HG03457 (cell line): ENCODE data around the gene SULT1A2.
"Not testable (repeated sequence)": the region's sequence is repeated elsewhere in the genome, so short reads cannot be mapped to it uniquely, and the experiment has no call there.

ENCODE experiments used
- ATAC-seq: cut with Tn5 transposase; IDR thresholded peaks from one replicate; pipeline ENCODE4 v1.9.1; 2021; ENCODE audit warnings: moderate number of reproducible peaks; ENCODE audit not compliant: unreplicated experiment

The SULT1A2 gene

GRCh38 chr16:28596840-28597691, at the start of gene SULT1A2:
SULT1A2 (minus strand) TSS chr16:28597050; CDS start chr16:28595930, 1,120 bp downstream.
- no peak for ATAC-seq

- not testable (repeated sequence) for ATAC-seq
Measured at GRCh38 chr16:28639959-28640358, 43.1 kb upstream of the SULT1A2 start.

GRCh38 chr16:28638359-28638758, 41.5 kb upstream of the SULT1A2 start:
- ATAC-seq, result not testable (repeated sequence)

- not testable (repeated sequence) for ATAC-seq
Measured at GRCh38 chr16:28637765-28638164, 40.9 kb upstream of the SULT1A2 start, which contains the start of gene NPIPB8. NPIPB8 (plus strand) TSS chr16:28638065; CDS start chr16:28638361, 296 bp downstream.

DNA sequence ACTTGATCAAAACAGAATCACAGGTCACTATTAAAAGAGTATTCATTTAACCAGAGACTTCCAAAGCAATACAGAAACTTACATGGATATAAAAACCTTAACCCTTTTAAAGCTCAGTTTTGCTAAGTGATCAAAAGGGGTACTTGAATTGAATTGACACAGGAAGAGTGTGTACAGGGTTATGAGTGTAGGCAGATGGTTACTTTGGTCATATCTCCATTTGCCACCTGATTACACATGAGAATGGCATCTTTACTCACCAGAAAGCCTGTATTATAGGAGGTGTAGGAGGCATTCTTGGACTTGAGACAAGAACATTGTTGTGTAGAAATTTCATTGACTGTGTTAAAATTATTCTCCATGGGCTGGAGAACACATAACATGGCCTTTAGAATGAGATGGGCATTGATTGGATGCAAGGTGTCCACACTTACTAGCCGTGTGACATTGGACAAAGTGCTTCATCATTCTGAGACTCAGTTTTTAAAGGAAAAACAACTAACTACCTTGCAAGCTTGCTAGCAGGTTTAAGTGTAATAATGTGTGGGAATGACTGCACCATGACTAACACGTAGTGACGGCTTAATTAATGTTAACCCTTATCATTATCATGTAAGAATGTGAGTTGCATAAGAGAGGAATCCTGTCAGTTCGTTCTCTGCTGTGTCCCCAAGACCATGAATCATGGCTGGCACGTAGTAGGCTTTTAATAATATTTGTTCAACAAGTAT, 39.4 kb upstream of the SULT1A2 start:
- not testable (repeated sequence) for ATAC-seq

DNA sequence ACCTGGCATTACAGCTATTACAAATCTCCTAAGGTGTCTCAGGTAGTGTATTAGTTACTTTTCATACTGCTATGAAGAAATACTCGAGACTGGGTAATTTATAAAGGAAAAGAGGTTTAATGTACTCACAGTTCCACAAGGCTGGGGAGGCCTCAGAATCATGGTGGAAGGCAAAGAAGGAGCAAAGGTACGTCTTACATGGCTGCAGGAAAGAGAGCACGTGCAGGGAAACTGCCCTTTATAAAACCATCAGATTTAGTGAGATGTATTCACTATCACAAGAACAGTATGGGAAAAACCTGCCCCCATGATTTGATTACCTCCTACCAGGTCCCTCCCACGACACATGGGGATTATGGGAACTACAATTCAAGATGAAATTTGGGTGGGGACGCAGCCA, 34.1 kb upstream of the SULT1A2 start:
- ATAC-seq, result not testable (repeated sequence)

DNA sequence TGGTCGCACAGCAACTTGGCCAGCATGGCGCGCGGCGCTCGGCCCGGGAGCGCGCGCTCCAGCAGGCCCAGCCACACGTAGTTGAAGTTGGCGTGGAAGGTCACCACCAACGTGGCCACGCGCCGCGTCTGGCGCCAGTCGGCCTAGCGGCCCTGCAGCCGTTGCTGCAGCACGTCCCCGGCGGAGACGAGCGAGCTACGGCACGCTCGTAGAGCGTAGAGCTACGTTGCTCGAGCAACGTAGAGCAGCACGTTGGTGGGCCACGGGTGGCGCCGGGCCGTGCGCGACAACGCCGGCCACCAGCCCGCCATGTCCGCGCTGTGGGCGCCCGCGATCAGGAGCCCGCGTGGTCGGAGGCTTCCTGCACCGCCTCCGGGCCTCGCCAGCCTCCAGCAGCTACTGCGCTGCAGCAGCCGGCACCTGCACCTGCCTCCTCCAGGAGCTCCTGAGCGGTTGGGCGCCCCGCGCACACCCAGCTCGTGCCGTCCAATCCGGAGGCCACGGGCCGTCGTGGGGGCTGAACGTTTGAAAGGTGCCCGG, 26.4 kb upstream of the SULT1A2 start:
- no peak for ATAC-seq

GRCh38 chr16:28622532-28623171, 25.8 kb upstream of the SULT1A2 start:
- not testable (repeated sequence) for ATAC-seq

- no peak for ATAC-seq
Measured at GRCh38 chr16:28621481-28622155, 24.8 kb upstream of the SULT1A2 start.

DNA sequence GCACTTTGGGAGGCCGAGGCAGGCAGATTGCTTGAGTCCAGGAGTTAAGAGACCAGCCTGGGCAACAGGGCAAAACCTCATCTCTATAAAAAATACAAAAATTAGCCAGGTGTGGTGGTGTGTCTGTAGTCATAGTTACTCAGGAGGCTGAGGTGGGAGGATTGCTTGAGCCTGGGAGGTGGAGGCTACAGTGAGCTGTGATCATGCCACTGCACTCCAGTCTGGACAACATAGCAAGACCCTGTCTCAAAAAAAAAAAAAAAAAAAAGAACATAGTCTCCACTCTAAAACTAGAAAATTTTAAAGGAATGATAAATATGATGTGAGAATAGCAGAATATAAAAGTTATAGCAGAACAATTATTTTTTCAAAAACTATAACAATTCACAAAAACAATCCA, 23.5 kb upstream of the SULT1A2 start:
- not testable (repeated sequence) for ATAC-seq

DNA sequence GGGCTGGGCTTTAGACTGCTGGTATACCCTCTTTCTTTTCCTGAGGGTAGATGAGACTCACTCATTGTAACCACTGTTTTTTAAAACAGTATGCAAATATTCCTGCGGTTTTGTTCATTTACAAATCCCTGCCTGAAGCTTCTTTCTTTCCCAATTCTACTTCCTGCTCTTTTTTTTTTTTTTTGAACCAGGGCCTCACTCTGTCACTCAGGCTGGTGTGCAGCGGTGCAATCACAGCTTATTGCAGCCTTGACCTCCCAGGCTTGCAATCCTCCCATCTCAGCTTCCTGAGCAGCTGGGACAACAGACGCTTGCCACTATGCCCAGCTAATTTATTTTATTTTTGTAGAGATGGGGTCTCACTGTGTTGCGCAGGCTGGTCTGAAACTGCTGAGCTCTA, 21.0 kb upstream of the SULT1A2 start:
- ATAC-seq, result no peak

GRCh38 chr16:28616636-28617035, 19.8 kb upstream of the SULT1A2 start:
- ATAC-seq, result no peak

DNA sequence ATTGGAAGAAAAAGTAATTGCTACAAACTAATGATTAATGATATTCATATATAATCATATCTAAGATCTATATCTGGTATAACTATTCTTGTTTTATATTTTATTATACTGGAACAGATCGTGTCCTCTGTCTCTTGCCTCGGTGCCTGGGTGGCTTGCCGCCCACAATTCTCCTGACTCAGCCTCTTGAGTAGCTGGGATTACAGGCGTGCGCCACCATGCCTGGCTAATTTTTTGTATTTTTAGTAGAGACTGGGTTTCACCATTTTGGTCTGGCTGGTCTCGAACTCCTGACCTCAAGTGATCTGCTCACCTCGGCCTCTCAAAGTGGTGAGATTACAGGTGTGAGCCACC, 19.4 kb upstream of the SULT1A2 start:
- ATAC-seq, result not testable (repeated sequence)

DNA sequence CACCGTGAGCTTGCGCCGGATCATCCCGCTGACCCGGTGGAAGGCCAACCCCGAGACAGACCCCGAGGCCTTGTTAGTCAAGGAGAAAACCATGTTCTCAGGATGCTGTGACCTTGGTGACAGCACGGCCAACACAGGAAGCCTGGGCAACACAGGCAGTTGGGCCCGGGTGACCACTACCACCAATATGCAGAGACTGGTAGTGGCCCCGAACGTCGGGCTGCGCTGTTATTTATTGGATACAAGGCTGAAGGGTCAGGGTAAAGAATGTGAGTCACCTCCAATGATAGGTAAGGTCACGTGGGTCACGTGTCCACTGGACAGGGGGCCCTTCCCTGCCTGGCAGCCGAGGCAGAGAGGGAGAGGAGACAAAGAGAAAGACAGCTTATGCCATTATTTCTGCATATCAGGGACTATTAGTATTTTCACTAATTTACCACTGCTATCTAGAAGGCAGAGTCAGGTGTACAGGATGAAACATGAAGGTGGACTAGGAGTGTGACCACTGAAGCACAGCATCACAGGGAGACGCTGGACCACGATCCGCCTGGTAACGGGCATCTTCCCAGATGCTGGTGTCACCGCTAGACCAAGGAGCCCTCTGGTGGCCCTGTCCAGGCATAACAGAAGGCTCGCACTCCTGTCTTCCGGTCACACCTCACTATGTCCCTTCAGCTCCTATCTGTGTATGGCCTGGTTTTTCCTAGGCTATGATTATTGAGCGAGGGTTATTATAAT, 18.8 kb upstream of the SULT1A2 start:
- not testable (repeated sequence) for ATAC-seq

- ATAC-seq, result not testable (repeated sequence)
Measured at GRCh38 chr16:28614561-28614960, 17.7 kb upstream of the SULT1A2 start.

DNA sequence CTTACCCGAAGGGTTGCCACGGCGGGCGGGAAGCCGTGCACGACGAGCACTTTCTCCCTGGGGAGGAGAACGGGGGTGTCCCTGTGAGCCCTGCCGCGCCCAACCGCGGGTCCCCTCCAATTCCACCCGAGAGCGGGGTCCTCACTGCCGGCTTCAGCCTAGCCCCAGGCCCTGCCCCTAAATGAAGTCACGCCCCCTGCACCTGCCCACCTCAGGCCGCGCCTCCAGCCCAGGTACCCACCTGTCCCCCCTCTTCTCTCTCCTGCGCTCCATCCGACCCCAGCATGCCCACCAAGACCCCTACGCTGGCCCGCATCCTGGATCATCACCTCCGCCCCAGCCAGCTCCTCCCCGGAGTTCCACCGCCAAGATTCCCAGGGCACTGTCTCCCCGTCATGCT, 17.1 kb upstream of the SULT1A2 start:
- not testable (repeated sequence) for ATAC-seq

GRCh38 chr16:28612359-28613280, 15.8 kb upstream of the SULT1A2 start:
- not testable (repeated sequence) for ATAC-seq

DNA sequence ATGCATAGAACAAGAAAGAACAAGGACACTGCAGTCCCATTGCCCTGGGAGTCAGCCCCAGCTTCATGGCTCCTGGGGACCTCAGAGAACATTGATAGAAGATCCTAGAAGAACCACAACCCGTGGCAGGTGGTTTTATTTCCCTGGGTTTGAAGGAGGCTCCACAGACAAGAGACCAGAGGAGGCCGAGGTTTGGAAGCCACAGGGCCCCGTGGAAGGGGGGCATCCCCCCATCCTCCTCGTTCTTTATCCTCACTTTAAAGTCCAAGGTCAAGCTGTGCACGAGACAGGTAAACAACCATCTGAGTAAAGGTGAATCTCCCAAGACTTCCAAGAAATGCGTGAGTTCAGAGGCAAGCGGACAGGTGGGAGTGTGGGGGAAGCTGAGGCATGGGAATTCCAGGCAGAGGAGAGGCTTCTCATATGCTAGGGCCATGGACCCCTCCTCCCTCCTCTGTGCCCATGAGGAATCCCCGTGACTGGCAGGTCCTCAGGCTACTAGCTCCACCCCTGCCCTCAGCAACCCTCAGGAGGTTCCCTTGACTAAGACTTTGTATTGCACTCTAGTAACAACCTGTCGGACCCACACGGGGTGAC, 13.8 kb upstream of the SULT1A2 start:
- no peak for ATAC-seq
